ENCODE results near the gene GPR62.

Gene GPR62

GRCh38 chr3:51938780-51939425 lies 16.3 kb upstream of the GPR62 start:
- DNase-seq: no peak

GRCh38 chr3:51940648-51941462 lies 14.3 kb upstream of the GPR62 start:
- no peak for DNase-seq

GRCh38 chr3:51941463-51941797 lies 13.8 kb upstream of the GPR62 start:
- DNase-seq: no peak

GRCh38 chr3:51941798-51942602 lies 13.2 kb upstream of the GPR62 start, which contains the start of the genes PARP3 and RRP9:
Gene PARP3 (plus strand): TSS chr3:51942363. CDS start chr3:51943356, 993 bp downstream.
Gene RRP9 (minus strand): TSS chr3:51941904. CDS start chr3:51941867, 37 bp downstream.
- peak; percentile 99 for DNase-seq

GRCh38 chr3:51942603-51943450 lies 12.4 kb upstream of the GPR62 start:
- DNase-seq: peak; percentile 32

GRCh38 chr3:51943451-51944391 lies 11.5 kb upstream of the GPR62 start:
- no peak for DNase-seq

- DNase-seq: no peak
These were observed 10.6 kb upstream of the GPR62 start for GRCh38 chr3:51944451-51945021.

- no peak for DNase-seq
These were observed 9.9 kb upstream of the GPR62 start for GRCh38 chr3:51945031-51945840.

- DNase-seq: no peak
These were observed 9.1 kb upstream of the GPR62 start for GRCh38 chr3:51945926-51946705.

GRCh38 chr3:51946796-51947195 lies 8.4 kb upstream of the GPR62 start:
- no peak for DNase-seq

GRCh38 chr3:51947215-51947900 lies 7.8 kb upstream of the GPR62 start:
- DNase-seq: no peak

- DNase-seq: no peak
These were observed 7.1 kb upstream of the GPR62 start for GRCh38 chr3:51948016-51948580.

- no peak for DNase-seq
These were observed 6.1 kb upstream of the GPR62 start for GRCh38 chr3:51949121-51949520.

- no peak for DNase-seq
These were observed 4.3 kb upstream of the GPR62 start for GRCh38 chr3:51950899-51951298.

- DNase-seq: no peak
These were observed 1.7 kb upstream of the GPR62 start for GRCh38 chr3:51953445-51953844.

- DNase-seq: no peak
These were observed 1.1 kb upstream of the GPR62 start for GRCh38 chr3:51954105-51954504.

- no peak for DNase-seq
These were observed 468 bp upstream of the GPR62 start for GRCh38 chr3:51954713-51955112.

Data from effector CD4-positive, alpha-beta T cell (primary cell).